Dedifferentiated amniotic fluid mesenchymal stem cell (primary cell): ENCODE results near the gene PTAR1.

Experiments used
- DNase-seq: peaks from one replicate; pipeline ENCODE4 v3.0.0-alpha.2; 2016; ENCODE audit errors: extremely low spot score

The PTAR1 gene

GRCh38 chr9:69674112-69674685 lies 85.6 kb downstream of the PTAR1 start:
- no peak for DNase-seq

- DNase-seq = no peak
These were observed 86.5 kb downstream of the PTAR1 start for GRCh38 chr9:69673311-69673640.

- DNase-seq = peak; percentile 92
These were observed 87.1 kb downstream of the PTAR1 start for GRCh38 chr9:69672596-69673310.

- DNase-seq = peak; percentile 34
These were observed 87.8 kb downstream of the PTAR1 start, which contains the start of gene APBA1 for GRCh38 chr9:69671879-69672595. Gene APBA1 (minus strand): TSS chr9:69672371.

GRCh38 chr9:69671311-69671878 lies 88.4 kb downstream of the PTAR1 start:
- peak; percentile 43 for DNase-seq

GRCh38 chr9:69667306-69667705 lies 92.5 kb downstream of the PTAR1 start:
- no peak for DNase-seq

GRCh38 chr9:69660304-69660703 lies 99.5 kb downstream of the PTAR1 start:
- no peak for DNase-seq
